Urothelium cell line (cell line): Measurements from ENCODE around the gene RAB34.
"Not testable (repeated sequence)": the region's sequence is repeated elsewhere in the genome, so short reads cannot be mapped to it uniquely, and the experiment has no call there.

Experiments used
- DNase-seq: peaks from one replicate; pipeline ENCODE4 v3.0.0; 2011; ENCODE audit warnings: low spot score, mixed read lengths
- FAIRE-seq: peaks from 2 replicates; lab custom pipeline; 2011; peaks lifted over from hg19 to GRCh38; lab: Jason Lieb, UNC

Gene RAB34

GRCh38 chr17:28728364-28729200 is 10.9 kb upstream of the RAB34 start, which contains the start of gene NEK8:
Gene NEK8 (plus strand): TSS chr17:28728788. CDS start chr17:28728814, 26 bp downstream.
- DNase-seq: peak; percentile 93
- no peak for FAIRE-seq

GRCh38 chr17:28726627-28727491 is 9.2 kb upstream of the RAB34 start:
- peak; percentile 13 for FAIRE-seq
- DNase-seq: peak; percentile 88

GRCh38 chr17:28726226-28726626 is 8.6 kb upstream of the RAB34 start, which contains the start of gene TLCD1:
Gene TLCD1 (minus strand): TSS chr17:28726233. CDS start chr17:28726097, 136 bp downstream.
- FAIRE-seq (no peak), DNase-seq (peak; percentile 88)

- DNase-seq (no peak), FAIRE-seq (no peak)
Measured at GRCh38 chr17:28725660-28726225, 8.1 kb upstream of the RAB34 start.

GRCh38 chr17:28725166-28725659 is 7.5 kb upstream of the RAB34 start:
- FAIRE-seq (no peak), DNase-seq (no peak)

- FAIRE-seq: no peak
Measured at GRCh38 chr17:28724500-28725165, 7.0 kb upstream of the RAB34 start.

DNA sequence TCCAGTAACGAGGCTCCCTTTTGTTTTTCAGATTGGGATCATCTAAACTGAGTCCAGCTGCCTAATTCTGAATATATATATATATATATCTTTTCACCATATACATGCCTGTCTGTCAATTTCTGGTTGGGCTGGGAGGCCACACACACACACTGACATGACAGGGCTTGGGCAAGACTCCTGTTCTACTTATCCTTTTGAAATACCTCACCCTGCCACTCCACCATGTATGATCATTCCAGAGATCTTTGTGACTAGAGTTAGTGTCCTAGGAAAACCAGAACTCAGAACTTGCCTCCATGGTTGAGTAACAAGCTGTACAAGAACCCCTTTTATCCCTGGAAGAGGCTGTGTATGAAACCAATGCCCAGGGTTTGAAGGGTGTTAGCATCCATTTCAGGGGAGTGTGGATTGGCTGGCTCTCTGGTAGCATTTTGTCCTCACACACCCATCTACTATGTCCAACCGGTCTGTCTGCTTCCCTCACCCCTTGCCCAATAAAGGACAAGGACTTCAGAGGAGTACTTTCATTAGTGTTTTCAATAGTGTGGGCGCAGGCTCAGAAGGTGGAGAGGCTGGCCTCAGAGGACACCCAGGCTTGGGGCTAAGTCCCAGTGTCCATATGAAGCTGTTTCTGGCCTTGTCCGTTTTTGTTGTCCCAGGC is 6.3 kb upstream of the RAB34 start:
- DNase-seq, FAIRE-seq: not testable (repeated sequence)

More at GRCh38 chr17:28724500-28725165, 7.0 kb upstream of the RAB34 start:
- DNase-seq: no peak

GRCh38 chr17:28723159-28723835 is 5.6 kb upstream of the RAB34 start:
- FAIRE-seq: no peak
- no peak for DNase-seq

- FAIRE-seq (no peak), DNase-seq (no peak)
Measured at GRCh38 chr17:28722417-28723158, 4.9 kb upstream of the RAB34 start.

DNA sequence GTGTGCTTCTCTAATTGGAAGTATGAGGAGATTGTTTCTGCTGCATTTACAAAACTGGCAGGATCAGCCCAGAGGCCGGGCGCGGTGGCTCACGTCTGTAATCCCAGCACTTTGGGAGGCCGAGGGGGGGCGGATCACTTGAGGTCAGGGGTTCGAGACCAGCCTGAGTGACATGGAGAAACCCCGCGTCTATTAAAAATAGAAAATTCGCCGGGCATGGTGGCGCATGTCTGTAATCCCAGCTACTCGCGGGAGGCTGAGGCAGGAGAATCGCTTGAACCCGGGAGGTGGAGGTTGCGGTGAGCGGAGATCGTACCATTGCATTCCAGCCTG is 3.3 kb upstream of the RAB34 start:
- not testable (repeated sequence) for FAIRE-seq, DNase-seq

- FAIRE-seq (no peak), DNase-seq (peak; percentile 43)
Measured at GRCh38 chr17:28720247-28720996, 2.8 kb upstream of the RAB34 start.

- FAIRE-seq: no peak
Measured at GRCh38 chr17:28719021-28719433, 1.4 kb upstream of the RAB34 start.

GRCh38 chr17:28718333-28719020 is 809 bp upstream of the RAB34 start:
- no peak for DNase-seq
- no peak for FAIRE-seq

More at GRCh38 chr17:28719021-28719433, 1.4 kb upstream of the RAB34 start:
- DNase-seq: no peak

DNA sequence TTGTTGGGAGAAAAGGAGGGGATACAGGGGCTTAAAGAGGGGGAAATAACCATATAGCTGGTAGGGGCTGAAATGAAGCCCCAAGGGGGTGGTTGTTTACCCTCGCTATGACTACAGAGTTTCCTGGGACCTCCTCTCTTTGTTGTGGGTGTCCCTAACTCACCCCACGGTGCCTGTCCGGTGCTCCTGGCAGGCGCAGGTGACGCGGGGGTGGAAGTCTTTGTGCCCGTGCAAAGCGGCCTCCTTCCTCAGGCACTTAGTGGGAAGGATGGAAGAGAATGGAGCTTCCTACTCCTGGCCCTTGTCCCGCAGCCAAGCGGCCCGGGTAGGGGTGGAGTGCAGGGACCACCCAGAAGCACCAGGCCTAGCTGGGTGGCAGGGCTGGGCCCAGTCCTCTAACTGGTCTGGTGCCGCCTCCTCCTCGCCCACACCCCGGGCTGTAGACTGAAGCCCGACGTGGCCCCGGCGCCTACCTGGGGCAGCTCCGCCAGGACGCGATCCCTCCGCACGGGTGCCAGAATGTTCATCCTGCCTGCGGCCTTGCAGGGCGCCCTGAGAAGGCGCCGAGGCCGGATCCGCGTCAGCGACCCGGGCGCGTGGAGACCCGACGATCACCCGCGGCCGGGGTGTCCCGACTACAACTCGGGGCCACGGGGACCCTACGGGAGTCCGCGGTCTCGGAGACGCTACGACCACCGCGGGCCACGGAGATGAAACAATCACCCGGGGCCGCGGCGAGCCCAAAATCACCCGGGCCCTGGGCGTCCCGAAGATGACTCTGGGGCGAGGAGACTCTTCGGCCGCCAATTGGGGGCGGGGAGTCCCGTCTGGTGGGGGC is 709 bp downstream of the RAB34 start:
- DNase-seq (peak; percentile 21), FAIRE-seq (no peak)

DNA sequence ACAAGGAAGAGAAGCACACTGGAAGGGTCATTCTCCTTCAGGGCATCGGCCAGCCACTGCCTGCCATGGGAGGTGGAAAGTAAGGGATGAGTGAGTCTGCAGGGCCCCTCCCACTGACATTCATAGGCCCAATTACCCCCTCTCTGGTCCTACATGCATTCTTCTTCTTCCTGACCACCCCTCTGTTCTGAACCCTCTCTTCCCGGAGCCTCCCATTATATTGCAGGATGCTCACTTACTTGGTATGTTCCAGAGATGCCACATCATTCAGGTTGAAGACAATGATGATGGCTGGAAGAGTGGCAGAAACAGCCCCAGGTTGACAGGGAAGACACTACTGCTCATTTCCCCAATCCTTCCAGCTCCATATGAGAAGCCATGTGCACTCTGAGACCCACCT is 2.5 kb downstream of the RAB34 start:
- no peak for DNase-seq
- FAIRE-seq: no peak

GRCh38 chr17:28714281-28714680 is 3.4 kb downstream of the RAB34 start:
- FAIRE-seq (no peak), DNase-seq (no peak)
